Right lobe of liver (tissue), 6 donors: Measurements from ENCODE around the gene PRKAG2. TPM values are rescaled to one million over a fixed set of nuclear protein-coding genes. Genes with fewer than 3 reads are reported as not detected.

ENCODE experiments used
- ATAC-seq, 4 donors: fragments of 200-7000 bp; cut with Tn5 transposase; one replicate each; pipeline ENCODE4 v1.9.1; 2020; ENCODE audit warnings: mild to moderate bottlenecking in 4 of 4, moderate library complexity in 4 of 4
- DNase-seq, 3 donors: peaks; one replicate each; pipeline ENCODE4 v3.0.0-alpha.2; 2020
- H3K27ac ChIP-seq, 3 donors: fragments of 200-600 bp; one replicate each; pipeline ENCODE4 v1.8.0; 2022
- H3K27me3 ChIP-seq, 2 donors: fragments of 200-600 bp; one replicate each; pipeline ENCODE4 v1.8.0; 2022
- H3K36me3 ChIP-seq, 4 donors: fragments of 200-600 bp; sonication (generic) in 1 of 4; one replicate each; pipeline versions ENCODE4 v1.5.1 to v1.8.0; 2017 to 2022; ENCODE audit warnings: control low read depth in 1 of 4
- H3K4me1 ChIP-seq, 4 donors: fragments of 200-600 bp; sonication (generic) in 1 of 4; one replicate each; pipeline versions ENCODE4 v1.5.1 to v1.8.0; 2017 to 2022; ENCODE audit warnings: control low read depth in 1 of 4
- H3K4me3 ChIP-seq, 3 donors: fragments of 200-600 bp; one replicate each; pipeline ENCODE4 v1.8.0; 2022
- H3K9me3 ChIP-seq, 4 donors: fragments of 200-600 bp; sonication (generic) in 1 of 4; one replicate each; pipeline versions ENCODE4 v1.5.1 to v1.8.0; 2017 to 2022; ENCODE audit warnings: control low read depth in 1 of 4
- POLR2A ChIP-seq: fragments of 450-650 bp; IDR thresholded peaks from one replicate; pipeline ENCODE4 v1.6.1; 2017; ENCODE audit warnings: antibody characterized with exemption, mild to moderate bottlenecking
- WGBS: methylation state at CpG from one replicate; pipeline ENCODE4 v1.1.6; 2018; ENCODE audit warnings: low coverage, low lambda C conversion rate; ENCODE audit not compliant: insufficient coverage; ENCODE audit errors: missing lambda C conversion rate; 5-methylcytosine and 5-hydroxymethylcytosine counted together
- intact Hi-C, 2 donors: fragments of 100-400 bp; cut with DNase I; formaldehyde crosslinking; loops; one replicate each; pipeline versions ENCODE4 v1.11.2 to v1.14.1; 2022
- total RNA-seq, 6 experiments: library from RNA; depleted of rRNA in 2 of 6; stranded (reverse); fragments of >200 nt in 2 of 6; fragmentation: NEBNext Ultra II Directional in 3 of 6; extraction: Animal tissue kit (Norgen Biotek cat#: 25700) in 3 of 6; gene quantifications; one replicate each; pipeline versions ENCODE4 v1.1.0 to v1.2.4, GENCODE V29; 2016 to 2023
- TF ChIP-seq, protein P1 (sequence below), 4 donors: fragments of 200-600 bp in 3 of 4; fragments of 450-650 bp in 1 of 4; IDR thresholded peaks; one replicate each; pipeline versions ENCODE4 v1.5.1 to v1.8.0; 2016 to 2022; ENCODE audit warnings: antibody characterized with exemption in 4 of 4, mild to moderate bottlenecking in 2 of 4
- donor health status: DM: no; HTN: yes; CAD: no.
- donor health status: DM: no; HTN: no; CAD: no.
- donor health status: DM: no; HTN: no; CAD: no.
- donor health status: DM: no; HTN: yes; CAD: no.
- donor health status: DM: no; HTN: yes; CAD: no.

The PRKAG2 gene
- total RNA-seq, 6 experiments from 2014 or later: 20.6 to 63.6 (median 29.5) TPM

DNA sequence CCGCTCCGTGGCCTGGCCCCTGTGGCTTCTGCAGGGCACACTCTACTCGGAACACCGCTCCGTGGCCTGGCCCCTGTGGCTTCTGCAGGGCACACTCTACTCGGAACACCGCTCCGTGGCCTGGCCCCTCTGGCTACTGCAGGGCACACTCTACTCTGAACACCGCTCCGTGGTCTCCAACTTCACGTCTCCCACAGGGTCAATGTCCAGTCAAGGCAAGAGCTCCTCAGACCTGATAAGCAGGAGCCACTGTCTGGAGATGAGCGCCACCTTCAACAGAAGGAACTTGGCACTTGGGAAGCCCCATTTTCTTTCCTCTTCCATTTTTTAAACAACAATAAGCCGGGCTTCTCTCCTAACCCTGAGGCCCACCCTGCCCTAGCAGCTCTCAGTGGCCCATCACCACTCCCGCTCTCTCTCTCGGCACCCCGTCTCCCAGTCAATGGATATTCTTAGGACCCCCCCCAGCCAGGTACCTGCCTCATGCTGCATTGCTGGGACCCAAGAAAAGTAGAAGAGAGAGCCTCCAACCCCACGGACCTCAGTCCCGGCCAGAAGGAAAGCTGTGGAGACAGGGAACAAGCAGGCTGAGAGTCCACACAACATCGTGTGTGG, 56.3 kb downstream of the PRKAG2 start:
- DNase-seq: peak in 2 of 3 donors; percentile 7 to 32
- no peak overlapping the region for H3K4me3 ChIP-seq
- no peaks in the 10 kb centered on the region for H3K36me3 ChIP-seq
- peaks cover 0 to 71% (median 37%) of the 10 kb centered on the region in 4 donors for H3K4me1 ChIP-seq
- no peaks in the 10 kb centered on the region for H3K9me3 ChIP-seq
- WGBS: 87% methylated on average over 7 of the region's 19 CpGs
- no peak for TF ChIP-seq POLR2A
- TF ChIP-seq, protein P1, sequence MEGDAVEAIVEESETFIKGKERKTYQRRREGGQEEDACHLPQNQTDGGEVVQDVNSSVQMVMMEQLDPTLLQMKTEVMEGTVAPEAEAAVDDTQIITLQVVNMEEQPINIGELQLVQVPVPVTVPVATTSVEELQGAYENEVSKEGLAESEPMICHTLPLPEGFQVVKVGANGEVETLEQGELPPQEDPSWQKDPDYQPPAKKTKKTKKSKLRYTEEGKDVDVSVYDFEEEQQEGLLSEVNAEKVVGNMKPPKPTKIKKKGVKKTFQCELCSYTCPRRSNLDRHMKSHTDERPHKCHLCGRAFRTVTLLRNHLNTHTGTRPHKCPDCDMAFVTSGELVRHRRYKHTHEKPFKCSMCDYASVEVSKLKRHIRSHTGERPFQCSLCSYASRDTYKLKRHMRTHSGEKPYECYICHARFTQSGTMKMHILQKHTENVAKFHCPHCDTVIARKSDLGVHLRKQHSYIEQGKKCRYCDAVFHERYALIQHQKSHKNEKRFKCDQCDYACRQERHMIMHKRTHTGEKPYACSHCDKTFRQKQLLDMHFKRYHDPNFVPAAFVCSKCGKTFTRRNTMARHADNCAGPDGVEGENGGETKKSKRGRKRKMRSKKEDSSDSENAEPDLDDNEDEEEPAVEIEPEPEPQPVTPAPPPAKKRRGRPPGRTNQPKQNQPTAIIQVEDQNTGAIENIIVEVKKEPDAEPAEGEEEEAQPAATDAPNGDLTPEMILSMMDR (IDR thresholded peaks at IDR 0.05): no peak
- H3K27ac ChIP-seq: peak overlapping the region; percentile 91 to 99 (median 98)
- no peaks in the 10 kb centered on the region for H3K27me3 ChIP-seq
- no peak for ATAC-seq
- intact Hi-C loops: no loop called here

DNA sequence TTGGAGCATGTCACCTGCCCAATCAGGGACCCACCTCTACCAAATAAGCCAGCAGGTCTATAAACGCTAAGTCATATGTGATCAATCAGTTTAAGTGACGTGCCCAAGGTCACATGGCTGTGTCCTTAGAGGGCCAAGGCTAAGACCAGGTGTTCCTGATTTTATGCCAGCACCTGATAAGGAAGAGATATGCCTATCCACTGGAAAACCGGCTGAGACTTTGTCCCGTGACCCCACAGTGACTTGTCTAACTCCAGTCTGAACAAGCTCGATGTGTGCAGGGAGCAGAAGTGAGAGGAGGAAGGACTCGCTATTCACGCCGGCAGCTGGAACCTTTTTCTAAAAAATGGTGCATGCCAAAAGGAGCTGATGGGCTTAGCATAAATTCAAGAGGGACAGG, 57.0 kb downstream of the PRKAG2 start:
- no peaks in the 10 kb centered on the region for H3K27me3 ChIP-seq
- peak overlapping the region; percentile 6 to 99 (median 98) for H3K27ac ChIP-seq
- ATAC-seq: peak; percentile 34 to 57 (median 51)
- TF ChIP-seq, protein P1 (IDR thresholded peaks at IDR 0.05): no peak
- TF ChIP-seq POLR2A: no peak
- no peaks in the 10 kb centered on the region for H3K9me3 ChIP-seq
- peaks cover 0 to 64% (median 33%) of the 10 kb centered on the region in 4 donors for H3K4me1 ChIP-seq
- H3K4me3 ChIP-seq: no peak overlapping the region
- WGBS: 30% methylated on average over 2 of the region's 8 CpGs
- no peaks in the 10 kb centered on the region for H3K36me3 ChIP-seq
- intact Hi-C loops: no loop called here
- DNase-seq: peak; percentile 42 to 88 (median 82)

DNA sequence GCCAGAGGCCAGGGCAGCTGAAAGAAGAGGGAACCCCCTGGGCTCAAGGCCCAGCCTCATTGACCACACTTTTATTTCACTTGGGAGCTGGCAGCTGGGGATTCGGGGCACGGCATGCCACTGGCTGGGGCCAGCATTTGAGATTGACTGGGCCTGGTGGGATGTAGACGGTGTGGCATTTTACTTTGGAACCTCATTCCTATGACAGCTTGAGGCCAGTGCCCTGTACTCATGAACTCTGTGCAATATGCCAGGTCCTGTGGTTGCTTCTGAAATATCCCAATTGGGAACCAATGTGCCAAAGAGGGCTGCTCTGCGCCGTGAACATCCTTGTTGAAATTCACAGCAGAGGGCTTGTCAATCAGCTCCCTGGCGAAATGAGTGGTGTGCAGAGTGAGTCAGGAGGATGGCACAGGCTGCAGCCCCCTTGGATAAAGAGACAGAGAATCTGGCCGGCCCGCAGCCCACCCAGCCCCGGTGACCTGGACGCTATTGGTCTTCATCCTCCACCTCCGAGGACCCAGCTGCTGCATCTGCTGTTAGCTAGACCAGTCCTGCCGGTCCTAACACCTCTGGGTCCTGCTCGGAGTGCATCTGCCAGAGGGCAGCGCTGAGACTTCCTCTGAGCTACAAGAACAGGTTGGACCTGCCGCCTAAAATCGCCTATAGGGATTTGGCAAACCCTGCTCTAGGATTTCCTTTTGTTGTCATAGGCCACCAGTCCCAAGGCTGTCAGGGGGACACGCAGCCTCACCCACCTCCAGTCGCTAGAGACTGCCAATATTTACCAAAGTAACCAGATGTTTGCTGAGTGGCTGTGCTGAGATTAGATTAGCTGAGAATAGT, 58.0 kb downstream of the PRKAG2 start:
- no peaks in the 10 kb centered on the region for H3K36me3 ChIP-seq
- no peaks in the 10 kb centered on the region for H3K27me3 ChIP-seq
- TF ChIP-seq POLR2A: no peak
- TF ChIP-seq, protein P1 (IDR thresholded peaks at IDR 0.05): no peak
- peaks cover 0 to 54% (median 28%) of the 10 kb centered on the region in 4 donors for H3K4me1 ChIP-seq
- no peaks in the 10 kb centered on the region for H3K9me3 ChIP-seq
- 54% methylated on average over 14 of the region's 18 CpGs for WGBS
- no peak overlapping the region for H3K4me3 ChIP-seq
- DNase-seq: peak in 1 of 3 donors; percentile 59
- ATAC-seq: peak; percentile 6 to 26 (median 10)
- intact Hi-C loops: no loop called here
- H3K27ac ChIP-seq: peak overlapping the region; percentile 6 to 99 (median 98)

- H3K27ac ChIP-seq: peak overlapping the region in 2 of 3 donors; percentile 98 to 99
- no peak for ATAC-seq
- H3K4me1 ChIP-seq: peaks cover 0 to 46% (median 22%) of the 10 kb centered on the region in 4 donors
- H3K4me3 ChIP-seq: no peak overlapping the region
- no peaks in the 10 kb centered on the region for H3K9me3 ChIP-seq
- H3K36me3 ChIP-seq: no peaks in the 10 kb centered on the region
- 95% methylated on average over 4 of the region's 8 CpGs for WGBS
- intact Hi-C loops: no loop called here
- H3K27me3 ChIP-seq: no peaks in the 10 kb centered on the region
- peak in 2 of 3 donors; percentile 11 to 48 for DNase-seq
- TF ChIP-seq POLR2A: no peak
- TF ChIP-seq, protein P1 (IDR thresholded peaks at IDR 0.05): no peak
Measured at GRCh38 chr7:151817981-151818673, 58.8 kb downstream of the PRKAG2 start.
